MCF 10A (cell line): ENCODE measurements around the gene SCN9A. TPM values are rescaled to one million over a fixed set of nuclear protein-coding genes. Genes with fewer than 3 reads are reported as not detected.
A peak's percentile ranks its signal among the peaks of the same experiment; 100 is the strongest.

ENCODE experiments used
- BruUV-seq: library from RNA; stranded (reverse); fragments of 400-500 nt; replicated peaks from 2 replicates; lab custom pipeline; 2021; lab: Mats Ljungman, UMichigan
- CTCF ChIA-PET: fragments of 300-600 bp; sonication (Branson Sonifier 250); formaldehyde crosslinking; extraction: SDS; loops from one replicate; lab custom pipeline; 2021; ENCODE audit warnings: antibody characterized with exemption, inconsistent platforms; lab: Yijun Ruan, JAX
- POLR2A ChIA-PET: fragments of 300-600, 350-650 bp; sonication (Branson Sonifier 250); formaldehyde crosslinking; extraction: SDS; loops from one replicate; lab custom pipeline; 2020; ENCODE audit warnings: antibody characterized with exemption, inconsistent platforms; lab: Yijun Ruan, JAX
- DNase-seq: peaks from one replicate; pipeline ENCODE4 v3.0.0-alpha.2; 2018; ENCODE audit not compliant: unreplicated experiment
- H3K27ac Mint-ChIP-seq: one replicate; pipeline ENCODE4 v1.8.0; 2022; ENCODE audit warnings: mild to moderate bottlenecking, low read depth, mixed read lengths; ENCODE audit not compliant: unreplicated experiment
- H3K27me3 Mint-ChIP-seq: one replicate; pipeline ENCODE4 v1.8.0; 2022; ENCODE audit warnings: mixed read lengths; ENCODE audit not compliant: insufficient read depth, unreplicated experiment
- H3K36me3 Mint-ChIP-seq: one replicate; pipeline ENCODE4 v1.8.0; 2022; ENCODE audit warnings: mild to moderate bottlenecking, moderate library complexity, mixed read lengths; ENCODE audit not compliant: insufficient read depth, unreplicated experiment
- H3K4me1 Mint-ChIP-seq: one replicate; pipeline ENCODE4 v1.8.0; 2022; ENCODE audit warnings: mixed read lengths; ENCODE audit not compliant: insufficient read depth, unreplicated experiment
- H3K4me3 Mint-ChIP-seq: one replicate; pipeline ENCODE4 v1.8.0; 2022; ENCODE audit warnings: mild to moderate bottlenecking, moderate library complexity, mixed read lengths; ENCODE audit not compliant: unreplicated experiment
- H3K9me3 Mint-ChIP-seq: one replicate; pipeline ENCODE4 v1.8.0; 2022; ENCODE audit warnings: mixed read lengths; ENCODE audit not compliant: unreplicated experiment
- intact Hi-C: fragments of 100-400 bp; cut with micrococcal nuclease; formaldehyde crosslinking; loops from 2 replicates; pipeline ENCODE4 v1.14.1; 2022
- total RNA-seq: library from RNA; stranded (reverse); gene quantifications from 2 replicates; pipeline ENCODE4 v1.2.3, GENCODE V29; 2022
- TF ChIP-seq, protein P1 (sequence below): fragments of 200-600 bp; IDR thresholded peaks from one replicate; pipeline ENCODE4 v1.8.0; 2022; ENCODE audit warnings: antibody characterized with exemption, mild to moderate bottlenecking; ENCODE audit not compliant: unreplicated experiment

Gene SCN9A
- total RNA-seq, 1 experiment from 2014 or later = 1.3 TPM

GRCh38 chr2:166380615-166381014, 4.9 kb upstream of the SCN9A start:
- DNase-seq = no peak
- intact Hi-C loops = no loop called here
- H3K4me1 Mint-ChIP-seq = peaks cover 7% of the 10 kb centered on the region
- no peak overlapping the region for H3K27ac Mint-ChIP-seq
- BruUV-seq = no TSS peak
- peaks cover 71% of the 10 kb centered on the region for H3K27me3 Mint-ChIP-seq
- TF ChIP-seq, protein P1, sequence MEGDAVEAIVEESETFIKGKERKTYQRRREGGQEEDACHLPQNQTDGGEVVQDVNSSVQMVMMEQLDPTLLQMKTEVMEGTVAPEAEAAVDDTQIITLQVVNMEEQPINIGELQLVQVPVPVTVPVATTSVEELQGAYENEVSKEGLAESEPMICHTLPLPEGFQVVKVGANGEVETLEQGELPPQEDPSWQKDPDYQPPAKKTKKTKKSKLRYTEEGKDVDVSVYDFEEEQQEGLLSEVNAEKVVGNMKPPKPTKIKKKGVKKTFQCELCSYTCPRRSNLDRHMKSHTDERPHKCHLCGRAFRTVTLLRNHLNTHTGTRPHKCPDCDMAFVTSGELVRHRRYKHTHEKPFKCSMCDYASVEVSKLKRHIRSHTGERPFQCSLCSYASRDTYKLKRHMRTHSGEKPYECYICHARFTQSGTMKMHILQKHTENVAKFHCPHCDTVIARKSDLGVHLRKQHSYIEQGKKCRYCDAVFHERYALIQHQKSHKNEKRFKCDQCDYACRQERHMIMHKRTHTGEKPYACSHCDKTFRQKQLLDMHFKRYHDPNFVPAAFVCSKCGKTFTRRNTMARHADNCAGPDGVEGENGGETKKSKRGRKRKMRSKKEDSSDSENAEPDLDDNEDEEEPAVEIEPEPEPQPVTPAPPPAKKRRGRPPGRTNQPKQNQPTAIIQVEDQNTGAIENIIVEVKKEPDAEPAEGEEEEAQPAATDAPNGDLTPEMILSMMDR = no peak
- H3K4me3 Mint-ChIP-seq = no peak overlapping the region
- ChIA-PET CTCF (interaction anchor here (0.6 to 3.5 kb wide), 3 partner anchors 15 to 1275 kb away, joined by 3 to 17 read pairs (median 4); no protein-coding TSS in a partner anchor), POLR2A (no interaction called here)
- H3K36me3 Mint-ChIP-seq = no peaks in the 10 kb centered on the region
- no peaks in the 10 kb centered on the region for H3K9me3 Mint-ChIP-seq

- TF ChIP-seq, protein P1 = no peak
- Mint-ChIP-seq H3K4me1 (peaks cover 6% of the 10 kb centered on the region), H3K9me3 (no peaks in the 10 kb centered on the region), H3K4me3 (no peak overlapping the region), H3K36me3 (no peaks in the 10 kb centered on the region), H3K27me3 (peaks cover 66% of the 10 kb centered on the region), H3K27ac (no peak overlapping the region)
- POLR2A ChIA-PET = no interaction called here
- DNase-seq = no peak
- CTCF ChIA-PET = interaction anchor here (0.6 to 3.3 kb wide), 6 partner anchors 9 to 767 kb away, joined by 3 to 11 read pairs (median 4); no protein-coding TSS in a partner anchor
- BruUV-seq = no TSS peak
- intact Hi-C loops = loop anchor here (5.0 kb wide), 2 partner anchors 35 to 195 kb away; no protein-coding TSS in a partner anchor
These were observed 1.1 kb upstream of the SCN9A start for GRCh38 chr2:166376873-166377272.

GRCh38 chr2:166376488-166376828, 714 bp upstream of the SCN9A start:
- ChIA-PET POLR2A (no interaction called here), CTCF (interaction anchor here (0.6 to 3.3 kb wide), 7 partner anchors 9 to 767 kb away, joined by 3 to 11 read pairs (median 3); no protein-coding TSS in a partner anchor)
- no peaks in the 10 kb centered on the region for H3K9me3 Mint-ChIP-seq
- intact Hi-C loops = loop anchor here (5.0 kb wide), 2 partner anchors 36 to 194 kb away; no protein-coding TSS in a partner anchor
- H3K4me3 Mint-ChIP-seq = peak overlapping the region; percentile 75
- no TSS peak for BruUV-seq
- no peak overlapping the region for H3K27ac Mint-ChIP-seq
- H3K36me3 Mint-ChIP-seq = no peaks in the 10 kb centered on the region
- TF ChIP-seq, protein P1 = no peak
- DNase-seq = no peak
- peaks cover 6% of the 10 kb centered on the region for H3K4me1 Mint-ChIP-seq
- peaks cover 66% of the 10 kb centered on the region for H3K27me3 Mint-ChIP-seq

GRCh38 chr2:166375195-166375735, 479 bp downstream of the SCN9A start:
- Mint-ChIP-seq H3K36me3 (no peaks in the 10 kb centered on the region), H3K27ac (no peak overlapping the region), H3K9me3 (no peaks in the 10 kb centered on the region), H3K4me3 (peak overlapping the region; percentile 75), H3K27me3 (peaks cover 56% of the 10 kb centered on the region), H3K4me1 (peaks cover 6% of the 10 kb centered on the region)
- ChIA-PET CTCF (interaction anchor here (0.5 to 3.3 kb wide), 11 partner anchors 10 to 908 kb away, joined by 3 to 11 read pairs (median 4); no protein-coding TSS in a partner anchor), POLR2A (no interaction called here)
- TF ChIP-seq, protein P1 = no peak
- DNase-seq = peak; percentile 11
- TSS peak; percentile 22 for BruUV-seq
- intact Hi-C loops = loop anchor here (5.0 kb wide), 2 partner anchors 37 to 193 kb away; no protein-coding TSS in a partner anchor
